PC-3 (cell line): Measurements from ENCODE around the gene PLAGL1. TPM values are rescaled to one million over a fixed set of nuclear protein-coding genes. Genes with fewer than 3 reads are reported as not detected.

ENCODE experiments used
- ATAC-seq: fragments of 200-7000 bp; cut with Tn5 transposase; 2 replicates; pipeline ENCODE4 v1.9.1; 2020; ENCODE audit warnings: mild to moderate bottlenecking, moderate library complexity
- BruUV-seq: library from RNA; stranded (reverse); fragments of 400-500 nt; replicated peaks from 2 replicates; lab custom pipeline; 2021; lab: Mats Ljungman, UMichigan
- CTCF ChIA-PET: fragments of 300-600 bp; sonication (Branson Sonifier 250); formaldehyde crosslinking; loops from one replicate; lab custom pipeline; 2022; ENCODE audit warnings: antibody characterized with exemption; lab: Charles Lee
- POLR2A ChIA-PET: fragments of 300-600 bp; sonication (Branson Sonifier 250); formaldehyde crosslinking; loops from one replicate; lab custom pipeline; 2022; ENCODE audit warnings: antibody characterized with exemption; ENCODE audit not compliant: unreplicated experiment; lab: Charles Lee
- DNase-seq: peaks from one replicate; pipeline ENCODE4 v3.0.0-alpha.2; 2015
- H2AFZ ChIP-seq: fragments of 300-600 bp; sonication (generic); 2 replicates; pipeline ENCODE4 v1.6.0; 2016; ENCODE audit warnings: antibody characterized with exemption, low read length
- H3F3A ChIP-seq: fragments of 300-600 bp; sonication (generic); one replicate; pipeline ENCODE4 v1.6.0; 2017; ENCODE audit warnings: antibody characterized with exemption, low read length, control low read depth, mild to moderate bottlenecking; ENCODE audit not compliant: unreplicated experiment
- H3K27ac ChIP-seq: fragments of 300-600 bp; sonication (generic); 2 replicates; pipeline ENCODE4 v1.5.1; 2016; ENCODE audit warnings: mild to moderate bottlenecking, low read length
- H3K27me3 ChIP-seq: fragments of 300-600 bp; sonication (generic); 2 replicates; pipeline ENCODE4 v1.6.1; 2016; ENCODE audit warnings: low read length, mixed read lengths
- H3K36me3 ChIP-seq: fragments of 300-600 bp; sonication (generic); 2 replicates; pipeline ENCODE4 v1.6.1; 2016; ENCODE audit warnings: low read depth, mixed run types, low read length, mixed read lengths
- H3K4me1 ChIP-seq: fragments of 300-600 bp; sonication (generic); 2 replicates; pipeline ENCODE4 v1.5.1; 2016; ENCODE audit warnings: low read length; ENCODE audit not compliant: insufficient read depth
- H3K4me2 ChIP-seq: fragments of 300-600 bp; sonication (generic); 2 replicates; pipeline ENCODE4 v1.6.0; 2016; ENCODE audit warnings: low read length
- H3K4me3 ChIP-seq: fragments of 300-600 bp; sonication (generic); 2 replicates; pipeline ENCODE4 v1.5.1; 2016; ENCODE audit warnings: mild to moderate bottlenecking, low read length, mixed read lengths
- H3K79me2 ChIP-seq: fragments of 300-600 bp; sonication (generic); 2 replicates; pipeline ENCODE4 v1.6.1; 2017; ENCODE audit warnings: low read length, mixed read lengths
- H3K9ac ChIP-seq: fragments of 300-600 bp; sonication (generic); 2 replicates; pipeline ENCODE4 v1.6.0; 2016; ENCODE audit warnings: mild to moderate bottlenecking, low read length
- H3K9me2 ChIP-seq: fragments of 300-600 bp; sonication (generic); replicated peaks from 2 replicates; pipeline ENCODE4 v1.6.1; 2016; ENCODE audit warnings: mixed run types, low read length, mixed read lengths
- H3K9me3 ChIP-seq: fragments of 300-600 bp; sonication (generic); 2 replicates; pipeline ENCODE4 v1.6.1; 2016; ENCODE audit warnings: low read length, mixed read lengths
- H4K20me1 ChIP-seq: fragments of 300-600 bp; sonication (generic); 2 replicates; pipeline ENCODE4 v1.6.1; 2016; ENCODE audit warnings: low read length, mixed read lengths
- EZH2 ChIP-seq: fragments of 300-600 bp; sonication (generic); IDR thresholded peaks from one replicate; pipeline ENCODE4 v1.6.1; 2017; ENCODE audit warnings: antibody characterized with exemption, mild to moderate bottlenecking, low read length; ENCODE audit not compliant: unreplicated experiment
- EZH2phosphoT487 ChIP-seq: fragments of 300-600 bp; sonication (generic); IDR thresholded peaks from 2 replicates; pipeline ENCODE4 v1.6.1; 2018; ENCODE audit warnings: mild to moderate bottlenecking, antibody characterized with exemption, low read length, borderline replicate concordance
- intact Hi-C: fragments of 100-400 bp; cut with micrococcal nuclease; formaldehyde crosslinking; loops from 2 replicates; pipeline ENCODE4 v1.9.0; 2023
- total RNA-seq: library from RNA; depleted of rRNA; stranded (reverse); fragments of >200 nt; gene quantifications from 2 replicates; pipeline ENCODE4 v1.2.3, GENCODE V29; 2014
- TF ChIP-seq, protein P1 (sequence below): fragments of 300-600 bp; sonication (generic); conservative IDR thresholded peaks from 2 replicates; pipeline ENCODE4 v1.5.1; 2017; ENCODE audit warnings: antibody characterized with exemption, low read depth, mild to moderate bottlenecking, low read length

Gene PLAGL1
- total RNA-seq, 1 experiment from 2014 or later = 14.4 TPM

DNA sequence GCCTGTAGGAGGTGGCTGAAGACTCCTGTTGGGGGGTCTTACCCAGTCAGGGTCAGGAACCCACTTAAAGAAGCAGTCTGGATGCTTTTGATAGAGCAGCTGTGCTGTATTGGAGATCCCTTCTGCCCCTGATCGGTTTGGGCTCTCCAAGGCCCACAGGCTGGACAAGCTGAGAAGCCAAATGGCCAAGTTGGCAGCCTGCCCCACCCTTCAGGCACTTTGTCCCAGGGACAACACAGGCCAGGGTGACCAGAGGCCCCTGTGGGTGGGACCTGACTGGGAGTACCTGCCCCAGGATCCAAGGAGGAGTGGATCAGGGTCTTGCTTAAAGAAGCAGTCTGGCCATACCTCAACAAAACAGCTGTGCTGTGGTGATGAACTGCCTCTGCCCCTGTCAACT is 95.4 kb downstream of the PLAGL1 start:
- Histone ChIP-seq H2AFZ (no peak overlapping the region), H3K36me3 (no peaks in the 10 kb centered on the region), H3K27me3 (no peaks in the 10 kb centered on the region), H4K20me1 (no peaks in the 10 kb centered on the region), H3K9me2 (no peaks in the 10 kb centered on the region), H3K9ac (no peak overlapping the region), H3K4me3 (no peak overlapping the region), H3K9me3 (no peaks in the 10 kb centered on the region), H3K4me1 (no peaks in the 10 kb centered on the region), H3K27ac (no peak overlapping the region), H3K4me2 (no peak overlapping the region), H3K79me2 (no peaks in the 10 kb centered on the region), H3F3A (no peaks in the 10 kb centered on the region)
- POLR2A ChIA-PET = no interaction called here
- no peak for ATAC-seq
- intact Hi-C loops = no loop called here
- CTCF ChIA-PET = no interaction called here
- TF ChIP-seq, protein P1, sequence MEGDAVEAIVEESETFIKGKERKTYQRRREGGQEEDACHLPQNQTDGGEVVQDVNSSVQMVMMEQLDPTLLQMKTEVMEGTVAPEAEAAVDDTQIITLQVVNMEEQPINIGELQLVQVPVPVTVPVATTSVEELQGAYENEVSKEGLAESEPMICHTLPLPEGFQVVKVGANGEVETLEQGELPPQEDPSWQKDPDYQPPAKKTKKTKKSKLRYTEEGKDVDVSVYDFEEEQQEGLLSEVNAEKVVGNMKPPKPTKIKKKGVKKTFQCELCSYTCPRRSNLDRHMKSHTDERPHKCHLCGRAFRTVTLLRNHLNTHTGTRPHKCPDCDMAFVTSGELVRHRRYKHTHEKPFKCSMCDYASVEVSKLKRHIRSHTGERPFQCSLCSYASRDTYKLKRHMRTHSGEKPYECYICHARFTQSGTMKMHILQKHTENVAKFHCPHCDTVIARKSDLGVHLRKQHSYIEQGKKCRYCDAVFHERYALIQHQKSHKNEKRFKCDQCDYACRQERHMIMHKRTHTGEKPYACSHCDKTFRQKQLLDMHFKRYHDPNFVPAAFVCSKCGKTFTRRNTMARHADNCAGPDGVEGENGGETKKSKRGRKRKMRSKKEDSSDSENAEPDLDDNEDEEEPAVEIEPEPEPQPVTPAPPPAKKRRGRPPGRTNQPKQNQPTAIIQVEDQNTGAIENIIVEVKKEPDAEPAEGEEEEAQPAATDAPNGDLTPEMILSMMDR = no peak
- no peak for TF ChIP-seq EZH2phosphoT487
- no peak for TF ChIP-seq EZH2
- BruUV-seq = no TSS peak
- DNase-seq = no peak

DNA sequence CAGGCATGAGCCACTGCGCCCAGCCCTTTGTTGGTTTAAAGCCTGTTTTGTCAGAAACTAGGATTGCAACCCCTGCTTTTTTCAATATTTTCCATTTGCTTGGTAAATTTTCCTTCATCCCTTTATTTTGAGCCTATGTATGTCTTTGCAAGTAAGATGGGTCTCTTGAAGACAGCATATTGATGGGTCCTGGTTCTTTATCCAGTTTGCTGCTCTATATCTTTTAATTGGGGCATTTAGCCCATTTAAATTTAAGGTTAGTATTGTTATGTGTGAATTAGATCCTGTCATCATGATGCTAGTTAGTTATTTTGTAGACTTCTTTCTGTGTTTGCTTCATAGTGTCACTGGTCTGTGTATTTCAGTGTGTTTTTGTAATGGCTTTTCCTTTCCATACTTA is 97.0 kb downstream of the PLAGL1 start:
- no peaks in the 10 kb centered on the region for H3K9me2 ChIP-seq
- H3K79me2 ChIP-seq = no peaks in the 10 kb centered on the region
- H3K27ac ChIP-seq = no peak overlapping the region
- no peak overlapping the region for H3K4me3 ChIP-seq
- intact Hi-C loops = no loop called here
- H2AFZ ChIP-seq = no peak overlapping the region
- no peak overlapping the region for H3K4me2 ChIP-seq
- no peak for ATAC-seq
- no peak for DNase-seq
- no peak overlapping the region for H3K9ac ChIP-seq
- no TSS peak for BruUV-seq
- no peaks in the 10 kb centered on the region for H3F3A ChIP-seq
- ChIA-PET CTCF (no interaction called here), POLR2A (no interaction called here)
- H3K27me3 ChIP-seq = no peaks in the 10 kb centered on the region
- no peaks in the 10 kb centered on the region for H4K20me1 ChIP-seq
- TF ChIP-seq EZH2phosphoT487 = no peak
- no peaks in the 10 kb centered on the region for H3K36me3 ChIP-seq
- H3K4me1 ChIP-seq = no peaks in the 10 kb centered on the region
- H3K9me3 ChIP-seq = no peaks in the 10 kb centered on the region

DNA sequence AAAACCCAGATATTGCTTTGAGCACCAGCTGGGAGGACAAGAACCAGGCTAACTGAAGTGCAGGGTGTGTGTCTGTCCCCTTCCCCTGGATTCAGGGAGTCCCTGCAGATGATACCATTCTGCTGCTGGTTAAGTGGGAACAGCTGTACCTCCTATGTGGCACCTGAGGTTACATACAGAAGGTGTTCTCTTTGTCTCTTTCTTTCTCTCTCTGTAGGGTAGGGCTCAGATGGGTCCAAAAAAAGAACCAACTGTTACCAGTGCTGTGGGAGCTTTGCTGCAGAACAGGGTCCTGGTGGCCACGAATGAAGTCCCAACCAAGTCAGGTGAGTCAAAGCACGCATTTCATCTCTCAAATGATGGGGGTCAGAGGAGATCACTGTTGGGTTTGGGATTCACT is 105.2 kb downstream of the PLAGL1 start:
- CTCF ChIA-PET = interaction anchor here (0.7 kb wide), 1 partner anchor 37 kb away, joined by 4 read pairs; no protein-coding TSS in a partner anchor

More for the DNA sequence above, 105.2 kb downstream of the PLAGL1 start:
- intact Hi-C loops = no loop called here
- H3K9ac ChIP-seq = no peak overlapping the region
- DNase-seq (no peak), ATAC-seq (no peak)
- H3F3A ChIP-seq = no peaks in the 10 kb centered on the region
- H3K9me3 ChIP-seq = no peaks in the 10 kb centered on the region
- H3K9me2 ChIP-seq = no peaks in the 10 kb centered on the region
- no TSS peak for BruUV-seq
- H3K4me1 ChIP-seq = no peaks in the 10 kb centered on the region
- H3K79me2 ChIP-seq = no peaks in the 10 kb centered on the region
- POLR2A ChIA-PET = no interaction called here
- no peak overlapping the region for H3K4me2 ChIP-seq
- H2AFZ ChIP-seq = no peak overlapping the region
- H3K36me3 ChIP-seq = no peaks in the 10 kb centered on the region
- H3K27ac ChIP-seq = no peak overlapping the region
- H4K20me1 ChIP-seq = no peaks in the 10 kb centered on the region
- no peak overlapping the region for H3K4me3 ChIP-seq
- TF ChIP-seq, protein P1 = no peak
- TF ChIP-seq EZH2 (no peak), EZH2phosphoT487 (no peak)
- H3K27me3 ChIP-seq = no peaks in the 10 kb centered on the region
